SK-N-SH (cell line): ENCODE measurements around the gene GSTO2. TPM values are rescaled to one million over a fixed set of nuclear protein-coding genes. Genes with fewer than 3 reads are reported as not detected.

Experiments
- CTCF ChIA-PET: fragments of 300-600, 350-600 bp; formaldehyde crosslinking; extraction: SDS; loops from one replicate; lab custom pipeline; 2021; lab: Yijun Ruan, JAX
- POLR2A ChIA-PET: fragments of 350-600 bp; sonication (Branson Sonifier 250); formaldehyde crosslinking; extraction: SDS; loops from one replicate; lab custom pipeline; 2020; ENCODE audit warnings: antibody characterized with exemption, inconsistent platforms; lab: Yijun Ruan, JAX
- DNase-seq: peaks from one replicate; pipeline ENCODE4 v3.0.0; 2012
- H2AFZ ChIP-seq: fragments of 200-600 bp; sonication (generic); 2 replicates; pipeline ENCODE4 v1.8.1; 2016; ENCODE audit warnings: antibody characterized with exemption, mild to moderate bottlenecking, low read depth
- H3F3A ChIP-seq: fragments of 200-600 bp; sonication (generic); replicated peaks from 2 replicates; pipeline ENCODE3; 2016; ENCODE audit warnings: antibody characterized with exemption, mild to moderate bottlenecking; ENCODE audit not compliant: insufficient read depth
- H3K27ac ChIP-seq, 2 experiments: fragments of 200-500 bp in 1 of 2; fragments of 200-600 bp in 1 of 2; sonication (Bioruptor generic) in 1 of 2; sonication (generic), shearing (Covaris generic) in 1 of 2; 2 replicates each; pipeline versions ENCODE4 v1.5.1 to v1.6.1; 2014 to 2016; ENCODE audit warnings: low read depth in 2 of 2, inconsistent platforms in 1 of 2, low read length in 1 of 2, mild to moderate bottlenecking in 1 of 2, mixed read lengths in 1 of 2
- H3K27me3 ChIP-seq: fragments of 200-600 bp; sonication (generic), shearing (Covaris generic); 2 replicates; pipeline ENCODE4 v1.6.1; 2016; ENCODE audit warnings: mixed run types; ENCODE audit not compliant: insufficient read depth
- H3K36me3 ChIP-seq, 2 experiments: fragments of 200-500 bp in 1 of 2; fragments of 200-600 bp in 1 of 2; sonication (Bioruptor generic) in 1 of 2; sonication (generic) in 1 of 2; replicated peaks in 1 of 2; 2 replicates each; pipeline versions ENCODE3 to v1.5.1; 2014 to 2016; ENCODE audit warnings: low read length in 1 of 2, mild to moderate bottlenecking in 1 of 2; ENCODE audit not compliant: insufficient read depth in 2 of 2, control insufficient read depth in 1 of 2
- H3K4me1 ChIP-seq, 2 experiments: fragments of 200-500 bp in 1 of 2; fragments of 200-600 bp in 1 of 2; sonication (Bioruptor generic) in 1 of 2; sonication (generic), shearing (Covaris generic) in 1 of 2; 2 replicates each; pipeline versions ENCODE4 v1.5.1 to v1.6.1; 2014 to 2016; ENCODE audit warnings: low read depth in 1 of 2, low read length in 1 of 2, mixed run types in 1 of 2; ENCODE audit not compliant: insufficient read depth in 2 of 2, control insufficient read depth in 1 of 2
- H3K4me2 ChIP-seq: fragments of 200-600 bp; sonication (generic), shearing (Covaris generic); 2 replicates; pipeline ENCODE4 v1.6.1; 2017; ENCODE audit warnings: mixed run types
- H3K4me3 ChIP-seq, 2 experiments: fragments of 200-500 bp in 1 of 2; fragments of 200-600 bp in 1 of 2; sonication (Bioruptor generic) in 1 of 2; sonication (generic), shearing (Covaris generic) in 1 of 2; 2 replicates each; pipeline versions ENCODE4 v1.5.1 to v1.8.1; 2014 to 2016; ENCODE audit warnings: low read depth in 2 of 2, inconsistent platforms in 1 of 2, low read length in 1 of 2, mild to moderate bottlenecking in 1 of 2, mixed read lengths in 1 of 2, moderate library complexity in 1 of 2
- H3K79me2 ChIP-seq: fragments of 200-600 bp; sonication (generic); 2 replicates; pipeline ENCODE4 v1.8.1; 2017; ENCODE audit warnings: mild to moderate bottlenecking; ENCODE audit not compliant: insufficient read depth
- H3K9ac ChIP-seq: fragments of 200-600 bp; sonication (generic); 2 replicates; pipeline ENCODE4 v1.6.1; 2017; ENCODE audit warnings: mixed run types
- H3K9me2 ChIP-seq: fragments of 200-600 bp; sonication (generic); 2 replicates; pipeline ENCODE4 v1.6.1; 2017; ENCODE audit warnings: mixed run types
- H3K9me3 ChIP-seq: fragments of 200-600 bp; sonication (generic); 2 replicates; pipeline ENCODE4 v1.6.1; 2017; ENCODE audit warnings: mixed run types, mild to moderate bottlenecking, moderate library complexity
- H4K20me1 ChIP-seq: fragments of 200-600 bp; sonication (generic); 2 replicates; pipeline ENCODE4 v1.6.1; 2017; ENCODE audit warnings: mild to moderate bottlenecking, mixed run types; ENCODE audit not compliant: insufficient read depth
- EZH2phosphoT487 ChIP-seq: fragments of 200-600 bp; sonication (generic); IDR thresholded peaks from 2 replicates; pipeline ENCODE4 v1.6.1; 2017; ENCODE audit warnings: low read depth, mixed run types, mild to moderate bottlenecking, antibody characterized with exemption, moderate library complexity, borderline replicate concordance
- FOXJ3 ChIP-seq: sonication (generic); formaldehyde crosslinking; IDR thresholded peaks from 2 replicates; pipeline ENCODE4 v1.5.1; 2020; ENCODE audit warnings: mild to moderate bottlenecking, missing genetic modification reagents
- IRF3 ChIP-seq: fragments of 150-350 bp; IDR thresholded peaks from 2 replicates; pipeline ENCODE4 v1.6.1; 2016; ENCODE audit warnings: mild to moderate bottlenecking, low read depth, low read length
- MEF2A ChIP-seq: IDR thresholded peaks from 2 replicates; pipeline ENCODE4 v1.4.0; 2012; ENCODE audit warnings: low read depth, borderline replicate concordance
- POLR2AphosphoS5 ChIP-seq: IDR thresholded peaks from 2 replicates; pipeline ENCODE4 v1.6.1; 2012; ENCODE audit warnings: low read depth, low read length
- REST ChIP-seq: IDR thresholded peaks from 2 replicates; pipeline ENCODE4 v1.6.1; 2012; ENCODE audit warnings: mild to moderate bottlenecking, low read depth, low read length, moderate library complexity
- RXRA ChIP-seq: IDR thresholded peaks from 2 replicates; pipeline ENCODE4 v1.4.0; 2012; ENCODE audit warnings: low read depth, mild to moderate bottlenecking, borderline replicate concordance
- TAF1 ChIP-seq: IDR thresholded peaks from 2 replicates; pipeline ENCODE4 v1.6.1; 2012; ENCODE audit warnings: low read depth, mild to moderate bottlenecking, low read length, moderate library complexity, borderline replicate concordance
- TCF12 ChIP-seq: IDR thresholded peaks from 2 replicates; pipeline ENCODE4 v1.4.0; 2012
- ZBTB33 ChIP-seq: IDR thresholded peaks from 2 replicates; pipeline ENCODE4 v1.4.0; 2012; ENCODE audit warnings: low read depth, borderline replicate concordance
- WGBS: methylation state at CpG from one replicate; pipeline ENCODE4 v1.1.6; 2017; ENCODE audit warnings: low lambda C conversion rate; 5-methylcytosine and 5-hydroxymethylcytosine counted together
- polyA plus RNA-seq, 3 experiments: library from polyadenylated mRNA; depleted of rRNA; stranded (reverse); fragments of >200 nt; gene quantifications; 2 replicates each; pipeline ENCODE4 v1.2.3, GENCODE V29; 2012

The GSTO2 gene
- polyA plus RNA-seq, 1 of the 3 experiments (the other 2 are of a cell fraction): 0.49 TPM

- TF ChIP-seq IRF3 (no peak), REST (no peak)
- TF ChIP-seq, all 33 proteins: peak for 4
These were observed 4.3 kb downstream of the GSTO2 start (continued) for GRCh38 chr10:104273286-104273685.

- Histone ChIP-seq H3K4me2 (0 out of 2 replicates have a peak overlapping the region, but pooled peaks have one; percentile 6), H3K27ac (peak overlapping the region in 1 of 2 experiments; percentile 76; a peak in 2 of 4 replicates)
These were observed 5.1 kb downstream of the GSTO2 start for GRCh38 chr10:104273899-104274575.

More at GRCh38 chr10:104273899-104274575, 5.1 kb downstream of the GSTO2 start:
- Histone ChIP-seq H3K4me1 (peaks cover 4 to 11% of the 10 kb centered on the region in 2 experiments; a peak in 2 of 4 replicates), H2AFZ (peak overlapping the region; percentile 71), H3K9ac (no peak overlapping the region), H3F3A (peaks cover 19% of the 10 kb centered on the region), H3K4me3 (no peak overlapping the region), H3K9me2 (no peaks in the 10 kb centered on the region), H3K9me3 (no peaks in the 10 kb centered on the region), H3K79me2 (no peaks in the 10 kb centered on the region), H3K36me3 (no peaks in the 10 kb centered on the region), H3K27me3 (no peaks in the 10 kb centered on the region), H4K20me1 (no peaks in the 10 kb centered on the region)
- 86% methylated on average over 4 of the region's 4 CpGs for WGBS
- ChIA-PET CTCF (interaction anchor here (0.9 to 8.7 kb wide), 27 partner anchors 9 to 389 kb away, joined by 3 to 118 read pairs (median 5); partner anchors contain the start of genes CFAP58, GSTO1, ITPRIP and SFR1), POLR2A (interaction anchor here (0.5 to 1.4 kb wide), 2 partner anchors 19 to 225 kb away, joined by 3 to 4 read pairs; partner anchors contain the start of gene GSTO1)
- TF ChIP-seq ZBTB33 (no peak), MEF2A (no peak), TAF1 (no peak), FOXJ3 (no peak), EZH2phosphoT487 (no peak), TCF12 (no peak), POLR2AphosphoS5 (no peak), RXRA (no peak)
- no peak for DNase-seq
